ENCODE results near the gene NUCKS1. TPM values are rescaled to one million over a fixed set of nuclear protein-coding genes. Genes with fewer than 3 reads are reported as not detected.

NUCKS1 gene
- total RNA-seq, 2 experiments from 2014 or later, result 145 to 177 TPM

GRCh38 chr1:205774198-205775014, 24.4 kb upstream of the NUCKS1 start:
- peak; percentile 71 for DNase-seq
- TF ChIP-seq CTCF (IDR thresholded peaks at IDR 0.05), result no peak
- Mint-ChIP-seq H3K36me3 (ENCODE audit: low read depth) (peaks cover 26% of the 10 kb centered on the region), H3K27ac (peak overlapping the region; percentile 92), H3K27me3 (no peaks in the 10 kb centered on the region), H3K4me1 (ENCODE audit: low read depth) (peaks cover 55% of the 10 kb centered on the region), H3K4me3 (peak overlapping the region; percentile 89), H3K9me3 (no peaks in the 10 kb centered on the region)
- ChIA-PET POLR2A (interaction anchor here (0.6 to 6.5 kb wide), 15 partner anchors 9 to 206 kb away, joined by 3 to 61 read pairs (median 4); partner anchors contain the start of gene NUCKS1), CTCF (interaction anchor here (0.7 to 4.5 kb wide), 12 partner anchors 18 to 204 kb away, joined by 3 to 28 read pairs (median 4); partner anchors contain the start of gene SLC41A1)
- intact Hi-C loops (cut with micrococcal nuclease), result loop anchor here (2.0 kb wide), 1 partner anchor 26 kb away; no protein-coding TSS in a partner anchor
- ATAC-seq, result peak; percentile 25

GRCh38 chr1:205772607-205773032, 22.6 kb upstream of the NUCKS1 start:
- no peak for TF ChIP-seq CTCF (IDR thresholded peaks at IDR 0.05)
- intact Hi-C loops (cut with micrococcal nuclease), result no loop called here
- ChIA-PET CTCF (interaction anchor here (0.6 to 4.5 kb wide), 11 partner anchors 10 to 141 kb away, joined by 3 to 28 read pairs (median 4); partner anchors contain the start of gene ELK4), POLR2A (interaction anchor here (0.9 to 6.5 kb wide), 6 partner anchors 13 to 181 kb away, joined by 3 to 61 read pairs (median 6); partner anchors contain the start of gene NUCKS1)
- Mint-ChIP-seq H3K4me3 (peak overlapping the region; percentile 89), H3K27me3 (no peaks in the 10 kb centered on the region), H3K9me3 (no peaks in the 10 kb centered on the region), H3K27ac (peak overlapping the region; percentile 47), H3K36me3 (ENCODE audit: low read depth) (peaks cover 29% of the 10 kb centered on the region), H3K4me1 (ENCODE audit: low read depth) (peaks cover 57% of the 10 kb centered on the region)
- peak; percentile 53 for ATAC-seq
- DNase-seq, result peak; percentile 35

- DNase-seq (no peak), ATAC-seq (no peak)
- no peaks in the 10 kb centered on the region for H3K9me3 Mint-ChIP-seq
- POLR2A ChIA-PET, result interaction anchor here (1.2 to 6.5 kb wide), 2 partner anchors 21 to 24 kb away, joined by 5 to 61 read pairs; partner anchors contain the start of gene NUCKS1
- H3K27ac Mint-ChIP-seq, result no peak overlapping the region
- CTCF ChIA-PET, result interaction anchor here (1.1 kb wide), 1 partner anchor 283 kb away, joined by 3 read pairs; no protein-coding TSS in a partner anchor
- H3K36me3 Mint-ChIP-seq (ENCODE audit: low read depth), result peaks cover 34% of the 10 kb centered on the region
- intact Hi-C loops (cut with micrococcal nuclease), result no loop called here
- H3K27me3 Mint-ChIP-seq, result no peaks in the 10 kb centered on the region
- peaks cover 55% of the 10 kb centered on the region for H3K4me1 Mint-ChIP-seq (ENCODE audit: low read depth)
- no peak for TF ChIP-seq CTCF (IDR thresholded peaks at IDR 0.05)
- H3K4me3 Mint-ChIP-seq, result no peak overlapping the region
Measured at GRCh38 chr1:205770618-205771017, 20.6 kb upstream of the NUCKS1 start.

- Mint-ChIP-seq H3K36me3 (ENCODE audit: low read depth) (peaks cover 34% of the 10 kb centered on the region), H3K27me3 (no peaks in the 10 kb centered on the region), H3K4me1 (ENCODE audit: low read depth) (peaks cover 50% of the 10 kb centered on the region), H3K4me3 (no peak overlapping the region), H3K27ac (no peak overlapping the region), H3K9me3 (no peaks in the 10 kb centered on the region)
- TF ChIP-seq CTCF (IDR thresholded peaks at IDR 0.05), result no peak
- ChIA-PET POLR2A (interaction anchor here (1.2 to 6.5 kb wide), 2 partner anchors 20 to 23 kb away, joined by 5 to 61 read pairs; partner anchors contain the start of gene NUCKS1), CTCF (interaction anchor here (1.1 kb wide), 1 partner anchor 282 kb away, joined by 3 read pairs; no protein-coding TSS in a partner anchor)
- ATAC-seq (no peak), DNase-seq (no peak)
- intact Hi-C loops (cut with micrococcal nuclease), result no loop called here
Measured at GRCh38 chr1:205769641-205770365, 19.8 kb upstream of the NUCKS1 start.
